ENCODE data around the gene FAM240B.

FAM240B gene

DNA sequence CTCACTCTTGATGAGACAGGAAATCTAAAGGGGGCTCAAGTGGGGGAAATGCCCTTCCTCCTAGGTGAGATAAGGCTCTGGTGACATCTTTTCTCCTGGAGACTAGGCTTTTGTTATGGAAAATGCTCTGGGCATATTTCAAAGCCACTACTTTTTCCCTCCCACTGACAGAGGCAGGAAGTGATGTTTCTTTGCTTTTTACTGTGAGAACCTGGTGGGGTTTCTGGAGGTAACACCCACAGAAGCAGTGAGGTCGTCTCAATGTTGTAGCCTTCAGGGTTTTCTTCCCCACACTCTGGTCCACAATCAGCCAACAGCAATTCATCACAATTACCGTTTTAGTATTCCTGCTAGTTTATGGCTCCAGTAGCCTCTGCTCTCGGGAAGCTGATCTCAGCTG lies 41.4 kb upstream of the FAM240B start:
- Histone ChIP-seq H3K27me3 (ENCODE audit: insufficient read depth, low read depth) (no peaks in the 10 kb centered on the region), H3K36me3 (ENCODE audit: insufficient read depth) (no peaks in the 10 kb centered on the region), H3K4me3 (IDR thresholded peaks at IDR 0.05; ENCODE audit: insufficient read depth, low read depth, low read length) (no peak overlapping the region), H3K79me2 (ENCODE audit: insufficient read depth, low read depth) (no peaks in the 10 kb centered on the region), H3K27ac (no peak overlapping the region), H2AFZ (ENCODE audit: low read depth) (no peak overlapping the region), H3K9ac (no peak overlapping the region), H4K20me1 (ENCODE audit: insufficient read depth) (no peaks in the 10 kb centered on the region), H3K4me2 (no peak overlapping the region), H3K4me1 (ENCODE audit: low read depth, poor library complexity, severe bottlenecking) (no peaks in the 10 kb centered on the region)
- no peak for TF ChIP-seq CTCF (conservative IDR thresholded peaks at IDR 0.05; ENCODE audit: low read depth, low read length)

GRCh38 chr9:38756702-38757101 lies 36.8 kb upstream of the FAM240B start:
- no peak for TF ChIP-seq CTCF (conservative IDR thresholded peaks at IDR 0.05; ENCODE audit: low read depth, low read length)
- Histone ChIP-seq H4K20me1 (ENCODE audit: insufficient read depth) (no peaks in the 10 kb centered on the region), H3K4me1 (ENCODE audit: low read depth, poor library complexity, severe bottlenecking) (no peaks in the 10 kb centered on the region), H3K4me2 (no peak overlapping the region), H3K4me3 (IDR thresholded peaks at IDR 0.05; ENCODE audit: insufficient read depth, low read depth, low read length) (no peak overlapping the region), H2AFZ (ENCODE audit: low read depth) (no peak overlapping the region), H3K36me3 (ENCODE audit: insufficient read depth) (no peaks in the 10 kb centered on the region), H3K9ac (no peak overlapping the region), H3K27ac (no peak overlapping the region), H3K79me2 (ENCODE audit: insufficient read depth, low read depth) (no peaks in the 10 kb centered on the region), H3K27me3 (ENCODE audit: insufficient read depth, low read depth) (no peaks in the 10 kb centered on the region)

GRCh38 chr9:38747941-38748340 lies 28.0 kb upstream of the FAM240B start:
- no peak overlapping the region for H2AFZ ChIP-seq (ENCODE audit: low read depth)
- no peaks in the 10 kb centered on the region for H4K20me1 ChIP-seq (ENCODE audit: insufficient read depth)
- no peak overlapping the region for H3K27ac ChIP-seq
- H3K4me3 ChIP-seq (IDR thresholded peaks at IDR 0.05; ENCODE audit: insufficient read depth, low read depth, low read length), result no peak overlapping the region
- no peaks in the 10 kb centered on the region for H3K27me3 ChIP-seq (ENCODE audit: insufficient read depth, low read depth)
- H3K4me2 ChIP-seq, result no peak overlapping the region
- H3K36me3 ChIP-seq (ENCODE audit: insufficient read depth), result no peaks in the 10 kb centered on the region
- no peaks in the 10 kb centered on the region for H3K4me1 ChIP-seq (ENCODE audit: low read depth, poor library complexity, severe bottlenecking)
- H3K9ac ChIP-seq, result no peak overlapping the region
- no peaks in the 10 kb centered on the region for H3K79me2 ChIP-seq (ENCODE audit: insufficient read depth, low read depth)
- TF ChIP-seq CTCF (conservative IDR thresholded peaks at IDR 0.05; ENCODE audit: low read depth, low read length), result no peak

GRCh38 chr9:38747067-38747466 lies 27.1 kb upstream of the FAM240B start:
- no peak overlapping the region for H3K4me3 ChIP-seq (IDR thresholded peaks at IDR 0.05; ENCODE audit: insufficient read depth, low read depth, low read length)
- H3K9ac ChIP-seq, result no peak overlapping the region
- H3K27ac ChIP-seq, result no peak overlapping the region
- H3K4me2 ChIP-seq, result no peak overlapping the region
- TF ChIP-seq CTCF (conservative IDR thresholded peaks at IDR 0.05; ENCODE audit: low read depth, low read length), result no peak
- H3K27me3 ChIP-seq (ENCODE audit: insufficient read depth, low read depth), result no peaks in the 10 kb centered on the region
- H3K79me2 ChIP-seq (ENCODE audit: insufficient read depth, low read depth), result no peaks in the 10 kb centered on the region
- no peaks in the 10 kb centered on the region for H3K4me1 ChIP-seq (ENCODE audit: low read depth, poor library complexity, severe bottlenecking)
- no peaks in the 10 kb centered on the region for H4K20me1 ChIP-seq (ENCODE audit: insufficient read depth)
- H2AFZ ChIP-seq (ENCODE audit: low read depth), result no peak overlapping the region
- no peaks in the 10 kb centered on the region for H3K36me3 ChIP-seq (ENCODE audit: insufficient read depth)

DNA sequence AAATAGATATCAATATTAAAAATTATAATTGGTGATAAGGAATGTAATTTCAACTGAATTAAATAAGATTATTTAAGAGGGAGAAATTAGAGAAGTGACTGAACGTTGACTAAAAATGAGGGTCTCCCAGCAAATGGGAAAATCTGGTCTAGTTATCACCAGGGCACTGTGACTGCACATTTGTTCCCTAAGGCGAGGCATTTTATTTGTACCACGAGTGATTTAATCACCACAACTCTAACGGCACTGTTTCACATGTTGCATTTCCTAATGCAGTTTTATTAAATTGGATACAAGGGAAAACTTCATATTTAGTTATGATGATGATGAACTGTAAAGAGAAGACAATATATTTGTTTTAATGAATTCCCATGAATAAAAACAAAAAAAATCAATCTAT lies 26.4 kb upstream of the FAM240B start:
- no peaks in the 10 kb centered on the region for H3K4me1 ChIP-seq (ENCODE audit: low read depth, poor library complexity, severe bottlenecking)

More for the DNA sequence above, 26.4 kb upstream of the FAM240B start:
- TF ChIP-seq CTCF (conservative IDR thresholded peaks at IDR 0.05; ENCODE audit: low read depth, low read length), result no peak
- H3K4me3 ChIP-seq (IDR thresholded peaks at IDR 0.05; ENCODE audit: insufficient read depth, low read depth, low read length), result no peak overlapping the region
- no peaks in the 10 kb centered on the region for H3K79me2 ChIP-seq (ENCODE audit: insufficient read depth, low read depth)
- no peak overlapping the region for H3K9ac ChIP-seq
- no peak overlapping the region for H2AFZ ChIP-seq (ENCODE audit: low read depth)
- H3K27me3 ChIP-seq (ENCODE audit: insufficient read depth, low read depth), result no peaks in the 10 kb centered on the region
- no peaks in the 10 kb centered on the region for H3K36me3 ChIP-seq (ENCODE audit: insufficient read depth)
- H3K27ac ChIP-seq, result no peak overlapping the region
- H3K4me2 ChIP-seq, result no peak overlapping the region
- H4K20me1 ChIP-seq (ENCODE audit: insufficient read depth), result no peaks in the 10 kb centered on the region
